K562 (cell line): Measurements from ENCODE around the gene YKT6. TPM values are rescaled to one million over a fixed set of nuclear protein-coding genes. Genes with fewer than 3 reads are reported as not detected.
A peak's percentile ranks its signal among the peaks of the same experiment; 100 is the strongest.

ENCODE experiments used
- ATAC-seq: fragments of 200-7000 bp; cut with Tn5 transposase; 3 replicates; pipeline ENCODE4 v1.9.1; 2020; ENCODE audit warnings: moderate library complexity
- BruUV-seq: library from RNA; stranded (reverse); fragments of 400-500 nt; replicated peaks from 2 replicates; lab custom pipeline; 2021; lab: Mats Ljungman, UMichigan
- CTCF ChIA-PET: fragments of 300-600 bp; formaldehyde crosslinking; extraction: SDS; loops from one replicate; lab custom pipeline; 2021; ENCODE audit warnings: low intra/inter-chr PET ratio; lab: Yijun Ruan, JAX
- POLR2A ChIA-PET: fragments of 300-600, 350-650 bp; sonication (Branson Sonifier 250); formaldehyde crosslinking; extraction: SDS; loops from one replicate; lab custom pipeline; 2021; ENCODE audit warnings: antibody characterized with exemption, inconsistent platforms; lab: Yijun Ruan, JAX
- DNase-seq, 4 experiments: peaks; one replicate each; pipeline versions ENCODE4 v3.0.0 to v3.0.0-alpha.2; 2011 to 2018; ENCODE audit warnings: low spot score in 3 of 4, mixed read lengths in 3 of 4; ENCODE audit errors: extremely low read depth in 1 of 4
- FAIRE-seq: peaks from 2 replicates; lab custom pipeline; 2011; peaks lifted over from hg19 to GRCh38; lab: Jason Lieb, UNC
- H2AFZ ChIP-seq: 2 replicates; pipeline ENCODE4 v1.6.0; 2011; ENCODE audit warnings: low read depth, low read length, control low read depth, inconsistent platforms
- H3K27ac ChIP-seq: fragments of 200-600 bp; 3 replicates; pipeline ENCODE4 v1.8.0; 2011; ENCODE audit warnings: low read depth, mild to moderate bottlenecking, control low read depth, inconsistent platforms, low read length, moderate library complexity, mixed read lengths; ENCODE audit errors: extremely low read depth
- H3K27me3 ChIP-seq, 2 experiments: fragments of 300-600 bp in 1 of 2; 2 replicates in 1 of 2; 3 replicates in 1 of 2; pipeline versions ENCODE4 v1.6.0 to v1.8.0; 2011; ENCODE audit warnings: inconsistent platforms in 2 of 2, low read length in 2 of 2, mild to moderate bottlenecking in 1 of 2, mixed read lengths in 1 of 2, moderate library complexity in 1 of 2; ENCODE audit not compliant: control insufficient read depth in 2 of 2, insufficient read depth in 2 of 2
- H3K36me3 ChIP-seq: fragments of 300-600 bp; 3 replicates; pipeline ENCODE4 v1.8.0; 2011; ENCODE audit warnings: mild to moderate bottlenecking, low read length, inconsistent platforms; ENCODE audit not compliant: control insufficient read depth, insufficient read depth
- H3K4me1 ChIP-seq, 2 experiments: fragments of 200-600 bp in 1 of 2; replicated peaks in 1 of 2; 2 replicates in 1 of 2; 3 replicates in 1 of 2; pipeline versions ENCODE4 v1.5.1 to v1.8.0; 2011; ENCODE audit warnings: inconsistent platforms in 2 of 2, low read length in 2 of 2, mild to moderate bottlenecking in 1 of 2, mixed read lengths in 1 of 2, moderate library complexity in 1 of 2; ENCODE audit not compliant: control insufficient read depth in 2 of 2, insufficient read depth in 2 of 2
- H3K4me2 ChIP-seq: 2 replicates; pipeline ENCODE4 v1.6.1; 2011; ENCODE audit warnings: low read length, control low read depth, inconsistent platforms, mixed read lengths; ENCODE audit not compliant: insufficient read depth
- H3K4me3 ChIP-seq: fragments of 200-600 bp; sonication (generic), shearing (Covaris generic); 2 replicates; pipeline ENCODE4 v1.5.1; 2016; ENCODE audit warnings: control low read depth, inconsistent platforms
- H3K79me2 ChIP-seq: fragments of 200-600 bp; 3 replicates; pipeline ENCODE4 v1.8.0; 2011; ENCODE audit warnings: low read length, inconsistent platforms; ENCODE audit not compliant: control insufficient read depth, insufficient read depth
- H3K9ac ChIP-seq, 2 experiments: 2 replicates each; pipeline versions ENCODE4 v1.6.0 to v1.6.1; 2011; ENCODE audit warnings: low read depth in 2 of 2, low read length in 2 of 2, control low read depth in 1 of 2, inconsistent platforms in 1 of 2, mild to moderate bottlenecking in 1 of 2, mixed read lengths in 1 of 2; ENCODE audit not compliant: insufficient read depth in 1 of 2
- H3K9me1 ChIP-seq: one replicate; pipeline ENCODE4 v1.6.0; 2011; ENCODE audit warnings: inconsistent platforms, mild to moderate bottlenecking, low read length, moderate library complexity; ENCODE audit not compliant: control insufficient read depth, insufficient read depth
- H3K9me3 ChIP-seq: replicated peaks from 2 replicates; pipeline ENCODE4 v1.5.1; 2011; ENCODE audit warnings: low read depth, low read length, inconsistent platforms; ENCODE audit not compliant: control insufficient read depth, insufficient read depth
- H4K20me1 ChIP-seq: replicated peaks from 2 replicates; pipeline ENCODE4 v1.6.1; 2011; ENCODE audit warnings: low read length, inconsistent platforms, mixed read lengths; ENCODE audit not compliant: control insufficient read depth, insufficient read depth
- PRDM10 ChIP-seq: fragments of 450-650 bp; IDR thresholded peaks from 2 replicates; pipeline ENCODE4 v1.6.1; 2018; ENCODE audit not compliant: partially characterized antibody
- SIRT6 ChIP-seq: IDR thresholded peaks from one replicate; pipeline ENCODE4 v1.6.1; 2012; ENCODE audit warnings: low read depth, mild to moderate bottlenecking, control low read depth, inconsistent platforms, low read length, moderate library complexity
- XRCC3 ChIP-seq: fragments of 450-650 bp; IDR thresholded peaks from 2 replicates; pipeline ENCODE4 v1.6.1; 2017; ENCODE audit warnings: mild to moderate bottlenecking, moderate library complexity
- XRCC4 ChIP-seq: IDR thresholded peaks from one replicate; pipeline ENCODE4 v1.6.1; 2011; ENCODE audit not compliant: insufficient read depth, insufficient read length; ENCODE audit errors: extremely low read depth
- WGBS: fragments of 100-300 bp; shearing (Covaris generic); methylation state at CpG from one replicate; pipeline ENCODE4 v1.1.6; 2016; ENCODE audit warnings: low coverage, mixed read lengths; ENCODE audit not compliant: insufficient coverage; ENCODE audit errors: missing lambda C conversion rate; 5-methylcytosine and 5-hydroxymethylcytosine counted together
- in situ Hi-C: fragments of 300-500 bp; cut with MboI; formaldehyde crosslinking; loops from 4 replicates; pipeline ENCODE4 v1.15.0; 2018; ENCODE audit warnings: inconsistent platforms, mixed read lengths
- intact Hi-C: fragments of 100-400 bp; cut with micrococcal nuclease; formaldehyde crosslinking; loops from 2 replicates; pipeline ENCODE4 v1.14.2; 2022
- polyA plus RNA-seq, 8 experiments: library from polyadenylated mRNA; depleted of rRNA in 4 of 8; stranded (reverse) in 5 of 8; unstranded in 3 of 8; fragments of >200 nt; fragmentation: Nextera tagmentation in 2 of 8; fragmentation: Illumina TruSeq in 1 of 8; extraction: Ambion mirVana in 2 of 8; extraction: Trizol in 1 of 8; gene quantifications; 2 replicates each; pipeline versions ENCODE4 v1.2.1 to v1.2.3, GENCODE V29; 2011 to 2014; ENCODE audit warnings: inconsistent platforms in 1 of 8, missing spikeins in 1 of 8
- total RNA-seq, 7 experiments: library from RNA; depleted of rRNA in 6 of 7; stranded (reverse); fragments of >200 nt in 6 of 7; fragmentation: Illumina TruSeq in 2 of 7; extraction: Trizol in 2 of 7; gene quantifications; 2 replicates each; pipeline versions ENCODE4 v1.2.1 to v1.2.3, GENCODE V29; 2011 to 2021; ENCODE audit warnings: low replicate concordance in 1 of 7

YKT6 gene
- total and polyA plus RNA-seq, 9 of the 15 experiments (the other 6 are each of a cell fraction or from before 2014, with no cell fraction given), result 1.6 to 90.6 (median 75.1) TPM

GRCh38 chr7:44172803-44173424 is 27.9 kb upstream of the YKT6 start:
- H3K27ac ChIP-seq, result no peak overlapping the region
- in situ Hi-C loops, result no loop called here
- no peak overlapping the region for H3K4me2 ChIP-seq
- POLR2A ChIA-PET, result interaction anchor here (1.2 to 1.6 kb wide), 2 partner anchors 10 to 25 kb away, joined by 3 to 5 read pairs; no protein-coding TSS in a partner anchor
- H3K36me3 ChIP-seq, result no peaks in the 10 kb centered on the region
- no peaks in the 10 kb centered on the region for H3K79me2 ChIP-seq
- FAIRE-seq (no peak), ATAC-seq (no peak), DNase-seq (no peak)
- CTCF ChIA-PET, result no interaction called here
- intact Hi-C loops, result no loop called here
- BruUV-seq, result no TSS peak
- no peaks in the 10 kb centered on the region for H3K4me1 ChIP-seq
- H3K9me3 ChIP-seq, result no peaks in the 10 kb centered on the region
- H3K4me3 ChIP-seq, result no peak overlapping the region
- 4% methylated on average over 6 of the region's 6 CpGs for WGBS
- no peaks in the 10 kb centered on the region for H3K9me1 ChIP-seq
- H4K20me1 ChIP-seq, result no peaks in the 10 kb centered on the region
- H3K9ac ChIP-seq, result no peak overlapping the region
- H2AFZ ChIP-seq, result no peak overlapping the region
- peaks cover 29 to 34% of the 10 kb centered on the region in 2 experiments; a peak in 4 of 5 replicates for H3K27me3 ChIP-seq
- TF ChIP-seq XRCC4 (no peak), PRDM10 (peak; percentile 84), XRCC3 (no peak), SIRT6 (no peak)
